Measurements from ENCODE around the gene B4GALNT1.
A peak's percentile ranks its signal among the peaks of the same experiment; 100 is the strongest.
"Not testable (repeated sequence)": the region's sequence is repeated elsewhere in the genome, so short reads cannot be mapped to it uniquely, and the experiment has no call there.

The B4GALNT1 gene

DNA sequence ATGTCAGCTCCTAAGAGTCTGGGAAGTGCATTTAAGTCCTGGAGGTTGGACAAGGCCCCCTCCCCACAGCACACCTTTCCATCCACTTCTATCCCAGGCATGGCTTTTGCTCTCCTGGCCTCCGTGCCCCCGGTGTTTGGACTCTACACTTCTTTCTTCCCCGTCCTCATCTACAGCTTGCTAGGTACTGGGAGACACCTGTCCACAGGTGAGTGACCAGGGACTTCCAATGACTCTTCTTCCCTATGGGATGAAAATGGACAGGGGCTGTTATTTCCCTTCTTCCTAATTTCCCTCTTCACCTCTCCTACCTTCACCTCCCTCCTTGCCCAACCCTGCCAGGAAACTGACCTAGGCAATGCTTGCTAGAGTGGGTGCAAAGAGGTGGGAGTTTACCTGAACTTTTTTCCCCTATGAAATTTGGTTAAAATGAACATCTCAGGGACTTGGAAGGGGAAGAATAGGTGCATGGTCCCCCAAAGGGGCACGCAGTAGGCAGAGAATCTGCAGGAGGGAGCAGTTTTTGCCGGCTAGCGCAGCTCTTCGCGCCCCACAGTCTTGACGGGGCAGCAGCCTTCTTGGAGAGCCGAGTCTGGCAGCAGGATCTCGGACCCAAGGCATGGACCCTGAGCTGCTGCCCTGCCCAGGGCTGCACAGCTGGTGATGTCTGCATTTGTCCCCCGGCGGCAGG is 12.6 kb downstream of the B4GALNT1 start:
- no peak for DNase-seq

DNA sequence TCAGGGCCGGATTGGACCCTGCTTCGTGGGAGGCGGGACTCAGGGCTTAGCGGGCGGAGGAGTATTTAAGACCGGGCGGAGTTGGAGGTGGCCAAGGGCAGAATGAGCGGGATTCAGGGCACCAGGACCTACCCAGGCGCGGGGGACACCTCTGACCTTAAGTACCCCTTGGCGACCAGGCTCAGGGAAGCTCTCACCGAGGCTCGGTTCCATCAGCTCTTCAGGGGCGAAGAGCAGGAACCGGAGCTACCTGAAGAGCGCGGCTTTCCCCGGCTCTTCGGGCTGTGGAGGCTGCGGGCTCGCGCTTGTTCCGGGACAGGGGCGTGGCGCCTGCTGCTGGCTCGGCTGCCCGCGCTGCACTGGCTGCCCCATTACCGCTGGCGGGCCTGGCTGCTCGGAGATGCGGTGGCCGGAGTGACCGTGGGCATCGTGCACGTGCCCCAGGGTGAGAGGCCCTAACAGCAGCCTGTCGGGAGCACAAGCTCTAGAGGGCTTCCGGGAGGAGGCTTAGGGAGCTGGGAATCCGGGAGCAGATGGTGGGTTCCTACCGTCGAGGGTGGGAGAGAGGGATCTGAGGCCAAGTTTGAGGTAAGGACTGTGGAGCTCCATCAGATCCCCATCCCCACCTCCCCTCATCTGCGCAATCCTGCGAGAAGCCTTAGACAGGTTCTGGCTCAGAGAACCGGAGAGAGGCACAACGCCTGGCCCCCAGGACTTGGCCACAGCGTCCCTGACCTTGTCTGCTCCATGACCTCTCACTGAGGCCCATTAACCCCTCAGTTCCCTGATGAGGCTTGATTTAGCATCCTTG is 13.4 kb downstream of the B4GALNT1 start:
- peak in 1 of 2 experiments; percentile 37 for DNase-seq

GRCh38 chr12:57618966-57619433 is 14.0 kb downstream of the B4GALNT1 start:
- no peak for DNase-seq

DNA sequence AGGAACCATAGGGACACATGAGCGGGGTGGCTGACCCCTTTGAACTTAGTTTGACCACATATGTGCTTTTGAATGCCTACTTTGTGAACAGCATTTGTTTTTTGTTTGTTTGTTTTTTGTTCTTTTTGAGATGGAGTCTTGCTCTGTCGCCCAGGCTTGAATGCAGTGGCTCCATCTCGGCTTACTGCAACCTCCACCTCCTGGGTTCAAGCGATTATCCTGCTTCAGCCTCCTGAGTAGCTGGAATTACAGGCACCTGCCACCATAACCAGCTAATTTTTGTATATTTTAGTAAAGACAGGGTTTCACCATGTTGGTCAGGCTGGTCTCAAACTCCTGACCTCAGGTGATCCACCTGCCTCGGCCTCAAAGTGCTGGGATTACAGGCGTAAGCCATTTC is 14.6 kb downstream of the B4GALNT1 start:
- DNase-seq, result not testable (repeated sequence)

GRCh38 chr12:57617942-57618341 is 15.1 kb downstream of the B4GALNT1 start:
- no peak for DNase-seq

GRCh38 chr12:57616383-57617101 is 16.5 kb downstream of the B4GALNT1 start:
- no peak for DNase-seq

DNA sequence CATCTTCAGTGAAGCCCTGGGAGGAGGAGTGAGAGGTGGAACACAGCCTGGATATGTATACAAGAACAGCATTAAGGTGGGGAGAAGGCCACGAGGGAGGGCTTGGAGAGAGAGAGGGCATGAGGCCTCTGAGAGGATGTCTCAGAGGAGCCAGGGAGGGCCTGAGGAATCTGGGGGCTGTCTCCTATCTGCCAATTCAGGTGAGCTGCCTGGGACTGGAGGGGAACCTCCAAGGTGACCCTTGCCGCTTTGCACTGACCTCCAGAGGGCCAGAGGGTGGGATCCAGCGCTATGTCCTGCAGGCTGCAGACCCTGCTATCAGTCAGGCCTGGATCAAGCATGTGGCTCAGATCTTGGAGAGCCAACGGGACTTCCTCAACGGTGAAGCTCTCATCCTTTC is 17.4 kb downstream of the B4GALNT1 start:
- no peak for DNase-seq

GRCh38 chr12:57614948-57615500 is 18.0 kb downstream of the B4GALNT1 start:
- no peak for DNase-seq

DNA sequence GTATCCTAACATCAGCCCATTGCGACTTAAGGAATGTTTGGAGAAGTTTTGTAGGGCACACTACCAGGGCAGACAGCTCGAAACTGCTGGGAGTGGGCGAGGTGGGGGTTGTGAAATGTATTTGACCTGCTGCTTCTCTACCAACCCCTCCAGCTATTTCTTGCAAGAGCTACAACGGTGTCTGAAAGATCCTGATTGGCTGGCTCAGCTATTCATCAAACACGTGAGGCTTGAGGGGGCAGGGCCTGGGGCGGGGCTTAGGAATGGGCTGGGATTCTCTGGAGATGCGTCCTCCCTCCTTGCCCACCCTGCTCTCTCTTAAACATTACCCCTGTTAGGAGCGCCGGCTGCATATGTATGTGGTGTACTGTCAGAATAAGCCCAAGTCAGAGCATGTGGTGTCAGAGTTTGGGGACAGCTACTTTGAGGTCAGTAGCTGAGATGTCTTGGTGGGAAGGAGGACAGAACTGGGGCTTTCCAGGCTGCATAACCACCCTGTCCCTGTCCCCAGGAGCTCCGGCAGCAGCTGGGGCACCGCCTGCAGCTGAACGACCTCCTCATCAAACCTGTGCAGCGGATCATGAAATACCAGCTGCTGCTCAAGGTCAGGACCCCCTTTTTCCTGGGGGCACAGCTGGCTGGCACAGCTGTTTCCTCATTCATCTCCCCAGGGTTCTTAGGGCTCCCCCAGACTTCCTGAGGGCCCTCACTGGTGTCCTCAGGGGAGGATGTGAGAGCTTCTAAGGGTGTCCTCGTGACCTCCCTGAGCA is 18.6 kb downstream of the B4GALNT1 start:
- DNase-seq, result peak in 1 of 2 experiments; percentile 44

DNA sequence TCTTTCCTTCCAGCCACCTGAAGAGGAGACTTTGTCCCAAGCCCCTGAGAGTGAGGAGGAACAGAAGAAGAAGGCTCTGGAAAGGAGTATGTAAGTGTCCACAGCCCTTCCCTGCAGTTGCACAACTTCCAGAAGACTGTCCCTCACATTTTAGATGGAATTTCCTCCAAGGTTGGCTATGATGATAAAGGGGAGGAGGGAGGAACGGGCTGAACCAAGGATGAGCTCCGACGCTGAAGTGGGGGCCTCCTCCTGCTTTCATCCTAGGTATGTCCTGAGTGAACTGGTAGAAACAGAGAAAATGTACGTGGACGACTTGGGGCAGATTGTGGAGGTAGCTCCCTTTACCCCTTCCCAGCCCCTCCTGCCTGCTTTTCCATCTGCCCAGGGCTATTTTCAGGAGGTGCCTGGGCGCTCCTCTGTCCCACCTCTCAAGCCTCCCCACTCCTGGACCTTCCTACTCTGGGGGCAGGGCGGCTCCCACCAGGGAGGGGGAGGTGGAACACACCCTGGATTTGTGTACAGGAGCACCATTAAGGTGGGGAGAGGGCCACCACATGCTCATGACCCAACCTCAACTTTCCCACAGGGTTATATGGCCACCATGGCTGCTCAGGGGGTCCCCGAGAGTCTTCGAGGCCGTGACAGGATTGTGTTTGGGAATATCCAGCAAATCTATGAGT is 19.4 kb downstream of the B4GALNT1 start:
- DNase-seq, result no peak

GRCh38 chr12:57612711-57613426 is 20.1 kb downstream of the B4GALNT1 start:
- DNase-seq, result no peak

DNA sequence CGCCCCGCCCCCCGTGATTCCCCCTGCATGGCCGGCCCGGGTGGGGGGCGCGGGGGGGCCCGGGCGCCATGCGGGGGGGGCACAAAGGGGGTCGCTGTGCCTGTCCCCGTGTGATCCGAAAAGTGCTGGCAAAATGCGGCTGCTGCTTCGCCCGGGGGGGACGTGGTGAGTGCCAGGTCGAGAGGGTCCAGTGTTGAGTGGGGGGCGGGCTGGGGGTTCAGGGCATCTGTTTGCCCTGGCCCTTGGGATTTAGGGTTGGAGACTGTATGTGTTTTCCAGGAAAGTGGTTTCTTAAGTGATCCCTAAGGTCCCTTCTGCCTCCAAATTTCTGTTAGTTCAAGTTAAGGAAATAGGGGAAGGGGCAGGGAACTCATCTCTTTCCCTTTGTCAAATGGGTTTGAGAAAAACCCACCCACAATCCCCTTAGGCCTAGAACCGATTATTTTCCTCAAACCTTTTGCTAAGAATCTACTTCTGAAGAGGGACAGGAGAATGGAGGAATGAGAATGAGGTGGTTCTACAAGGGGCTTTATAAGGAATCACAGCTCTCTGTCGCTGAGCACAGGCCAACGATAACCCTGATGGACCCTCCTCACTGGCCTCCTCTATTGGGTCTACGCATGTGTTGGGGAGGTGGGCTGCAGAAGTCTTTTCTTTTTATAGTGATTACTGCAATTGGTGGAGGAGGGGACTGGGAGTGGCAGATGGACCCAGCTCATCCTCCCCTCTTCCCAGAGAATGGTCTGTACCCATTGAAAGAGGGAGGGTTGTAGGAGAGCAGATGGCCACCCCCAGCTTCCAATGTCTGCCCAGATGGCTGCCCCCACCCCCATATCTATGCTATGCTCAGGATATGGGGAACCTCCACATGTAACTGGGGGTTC is 20.9 kb downstream of the B4GALNT1 start:
- no peak for DNase-seq

GRCh38 chr12:57611108-57611826 is 21.7 kb downstream of the B4GALNT1 start, which contains the start of gene ARHGEF25:
Gene ARHGEF25, plus strand, starts transcription at chr12:57611435. Its CDS starts 460 bp downstream, at chr12:57611895.
- DNase-seq, result peak; percentile 69 to 74

DNA sequence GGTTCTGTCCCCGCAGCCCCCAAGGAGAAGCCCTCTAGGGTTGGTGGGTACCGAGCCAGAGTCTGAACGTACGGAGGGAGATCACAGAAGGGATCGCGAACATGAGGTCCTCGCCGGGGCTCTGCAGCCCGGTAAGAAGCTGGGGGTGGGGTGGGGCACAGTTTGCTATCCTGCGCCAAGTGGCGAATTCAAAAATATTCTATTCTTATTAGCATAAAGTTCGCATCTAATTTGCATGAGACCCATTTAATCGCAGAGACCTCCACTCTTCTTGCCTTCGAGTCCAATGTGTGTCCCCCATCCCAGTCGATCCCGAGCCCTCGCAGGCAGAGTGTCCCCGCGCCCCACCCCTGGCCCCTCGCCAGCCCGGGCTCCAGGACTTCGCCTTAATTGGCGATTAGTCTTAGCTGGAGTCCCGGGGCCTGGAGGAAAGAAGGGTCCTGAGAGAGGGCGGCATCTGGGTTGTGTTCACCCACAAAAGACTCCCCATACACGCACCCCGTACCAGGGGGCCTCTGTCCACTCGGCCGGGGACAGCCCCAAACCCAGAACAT is 22.4 kb downstream of the B4GALNT1 start:
- DNase-seq, result peak in 1 of 2 experiments; percentile 26

GRCh38 chr12:57609781-57610553 is 23.0 kb downstream of the B4GALNT1 start:
- DNase-seq, result no peak

DNA sequence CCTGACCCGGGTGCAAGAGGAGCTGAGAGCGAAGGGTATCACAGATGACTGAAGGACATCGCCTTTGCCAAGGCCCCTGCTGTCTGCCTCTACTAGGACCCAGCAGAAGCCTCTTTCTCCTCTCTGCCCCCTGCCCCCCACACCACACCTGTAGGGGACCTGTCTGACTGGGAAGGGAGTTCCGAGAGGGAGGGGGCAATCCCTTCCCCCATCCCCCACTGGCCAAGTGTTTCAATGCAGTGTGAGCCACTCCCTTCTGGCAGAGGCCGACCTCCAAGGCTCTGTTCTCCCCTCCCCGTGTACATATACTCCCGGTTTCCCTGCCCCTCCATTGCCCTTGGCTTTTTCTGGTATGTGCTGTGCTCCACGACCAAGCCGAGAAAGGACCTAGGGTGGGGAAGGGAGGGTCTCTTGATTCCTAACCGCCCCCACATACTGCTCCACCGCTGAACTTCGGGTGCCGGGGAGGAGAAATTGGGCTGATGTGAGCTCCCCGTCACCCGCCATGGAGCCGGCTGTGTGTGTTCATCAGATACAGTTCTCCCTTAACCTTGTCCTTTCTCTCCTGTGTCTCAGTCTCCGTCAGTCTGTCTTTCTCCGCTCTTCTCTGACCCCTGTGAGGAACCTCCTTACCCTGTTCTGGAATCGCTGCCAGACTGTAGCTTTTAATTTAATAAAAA is 23.8 kb downstream of the B4GALNT1 start:
- DNase-seq, result no peak

DNA sequence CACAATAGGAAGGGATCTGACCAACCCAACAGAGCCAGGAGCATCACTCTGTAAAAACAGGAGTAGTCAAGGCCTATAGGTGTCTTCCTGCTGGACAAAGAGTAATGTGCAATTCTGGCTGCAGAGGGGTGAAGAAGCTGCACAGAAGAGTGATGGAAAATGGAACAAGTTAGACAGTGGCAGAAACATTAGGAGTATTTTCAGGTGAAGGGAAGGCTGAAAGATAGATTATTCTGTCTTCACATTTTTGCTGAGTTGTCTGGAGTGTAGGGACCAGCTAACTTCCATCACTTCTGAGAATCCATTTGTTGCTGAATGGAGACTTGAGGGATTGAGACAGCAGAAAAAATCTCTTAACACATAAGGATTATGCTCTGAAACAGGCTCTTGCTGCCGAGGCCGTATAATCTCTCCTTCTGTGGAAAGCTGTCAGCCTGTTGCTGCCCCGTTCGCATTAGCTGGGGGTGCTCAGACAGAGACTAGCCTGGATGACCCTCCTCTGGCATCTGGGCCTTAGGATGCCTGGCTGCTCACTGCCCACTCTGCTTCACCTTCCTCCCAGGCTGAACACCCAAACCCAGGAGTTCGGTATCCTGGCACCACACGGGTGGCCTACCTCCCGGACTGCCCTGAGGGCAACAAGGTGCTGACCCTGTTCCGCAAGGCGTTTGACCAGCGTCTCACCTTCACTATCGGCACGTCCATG is 24.9 kb downstream of the B4GALNT1 start:
- DNase-seq, result no peak
